GM12892 (cell line): ENCODE measurements around the gene TBC1D23.

Source experiments
- POLR2A ChIP-seq: IDR thresholded peaks from 2 replicates; pipeline ENCODE4 v1.6.1; 2011; ENCODE audit warnings: low read depth, low read length, control low read depth
- POLR2AphosphoS5 ChIP-seq: IDR thresholded peaks from 2 replicates; pipeline ENCODE4 v1.6.1; 2011; ENCODE audit warnings: low read depth, low read length, control low read depth
- TAF1 ChIP-seq: IDR thresholded peaks from 2 replicates; pipeline ENCODE4 v1.6.1; 2011; ENCODE audit warnings: low read depth, mild to moderate bottlenecking, control low read depth, low read length, borderline replicate concordance

GRCh38 chr3:100257586-100257985 is 3.2 kb upstream of the TBC1D23 start:
- TF ChIP-seq POLR2AphosphoS5 (no peak), TAF1 (no peak), POLR2A (no peak)
